Measurements from ENCODE around the gene STMN1. TPM values are rescaled to one million over a fixed set of nuclear protein-coding genes. Genes with fewer than 3 reads are reported as not detected.

STMN1 gene
- total RNA-seq, 1 experiment from 2014 or later: 368 TPM

DNA sequence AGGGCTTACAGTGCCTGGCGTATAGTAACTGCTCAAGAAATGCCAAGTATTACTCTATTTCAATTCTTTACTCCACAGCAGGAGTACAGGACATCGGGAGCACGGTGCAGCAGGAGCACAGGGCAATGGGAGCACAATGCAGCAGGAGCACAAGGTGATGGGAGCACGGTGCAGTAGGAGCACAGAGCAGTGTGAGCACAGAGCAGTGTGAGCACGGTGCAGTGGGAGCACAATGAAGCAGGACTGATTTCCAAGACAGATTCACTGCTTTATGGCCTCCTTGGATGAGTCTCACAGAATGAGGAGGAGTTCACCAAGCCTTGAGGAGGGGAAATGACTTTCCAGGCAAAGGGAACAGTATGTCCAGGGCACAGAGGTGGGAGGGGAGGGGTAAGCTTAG lies 25.7 kb downstream of the STMN1 start (continued):
- TF ChIP-seq SRF (IDR thresholded peaks at IDR 0.05; ENCODE audit: low read depth) (no peak), RAD21 (IDR thresholded peaks at IDR 0.05; ENCODE audit: low read depth) (no peak), EZH2 (IDR thresholded peaks at IDR 0.05) (no peak), SP1 (IDR thresholded peaks at IDR 0.05; ENCODE audit: low read depth) (no peak)

DNA sequence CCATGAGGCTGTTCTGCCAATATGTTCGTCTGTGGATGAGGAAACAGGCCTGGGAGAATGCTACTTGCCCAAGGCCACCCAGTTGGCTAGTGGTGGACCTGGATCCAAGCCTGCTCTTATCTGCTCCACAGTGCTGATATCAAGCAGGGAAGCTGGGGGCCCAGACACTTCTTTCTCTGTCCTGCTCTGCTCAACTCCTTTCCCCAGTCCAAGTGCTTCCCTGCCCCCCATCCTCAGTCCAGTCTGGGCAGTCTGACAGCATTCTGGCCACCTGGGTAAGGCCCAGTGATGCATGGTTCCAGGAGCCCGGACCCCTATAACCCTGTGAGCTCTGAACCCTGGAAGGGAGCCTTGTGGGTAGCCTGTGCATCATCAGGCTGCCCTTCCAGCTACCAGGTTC lies 26.5 kb downstream of the STMN1 start:
- H3K27me3 ChIP-seq (ENCODE audit: insufficient read depth, low read length): no peaks in the 10 kb centered on the region
- no peaks in the 10 kb centered on the region for H3K9me3 ChIP-seq (ENCODE audit: control insufficient read depth in 1 of 2, insufficient read depth in 1 of 2, low read depth in 1 of 2, low read length in 2 of 2)
- no peak overlapping the region for H3K27ac ChIP-seq (ENCODE audit: low read depth, low read length)
- H3K9ac ChIP-seq (ENCODE audit: low read length): no peak overlapping the region
- H3K79me2 ChIP-seq (ENCODE audit: insufficient read depth, low read length): peaks cover 4% of the 10 kb centered on the region; the same call in 1 of the 2 replicates
- H4K20me1 ChIP-seq (ENCODE audit: insufficient read depth): no peaks in the 10 kb centered on the region
- no peaks in the 10 kb centered on the region for H3K9me2 ChIP-seq (ENCODE audit: insufficient read depth)
- intact Hi-C loops (cut with micrococcal nuclease): no loop called here
- POLR2A ChIA-PET: no interaction called here
- no peak for DNase-seq (ENCODE audit: low read depth, low spot score)
- H3K4me1 ChIP-seq (ENCODE audit: control insufficient read depth in 1 of 2, insufficient read depth in 2 of 2, low read length in 2 of 2): peaks cover 8 to 27% of the 10 kb centered on the region in 2 experiments
- H3K4me2 ChIP-seq (ENCODE audit: low read length): no peak overlapping the region
- no peak for TF ChIP-seq POLR2AphosphoS5 (IDR thresholded peaks at IDR 0.05; ENCODE audit: low read depth, low read length)
- no peak for TF ChIP-seq TCF7L2 (IDR thresholded peaks at IDR 0.05; ENCODE audit: borderline replicate concordance, extremely low read depth, insufficient read depth, insufficient read length)
- TF ChIP-seq, protein P1, sequence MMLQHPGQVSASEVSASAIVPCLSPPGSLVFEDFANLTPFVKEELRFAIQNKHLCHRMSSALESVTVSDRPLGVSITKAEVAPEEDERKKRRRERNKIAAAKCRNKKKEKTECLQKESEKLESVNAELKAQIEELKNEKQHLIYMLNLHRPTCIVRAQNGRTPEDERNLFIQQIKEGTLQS (IDR thresholded peaks at IDR 0.05): no peak
- no peak overlapping the region for H2AFZ ChIP-seq (ENCODE audit: low read depth, low read length, poor library complexity, severe bottlenecking)
- ATAC-seq: no peak
- CTCF ChIA-PET: no interaction called here
- RAD21 ChIA-PET (ENCODE audit: low non-redundant PET in 1 of 2, low total read pairs in 2 of 2, uncharacterized antibody in 2 of 2, unreplicated experiment in 2 of 2): no interaction called here
- no TSS peak for BruUV-seq (replicated peaks)
- no peak overlapping the region for H3K4me3 ChIP-seq (replicated peaks in 1 of 2; ENCODE audit: low read depth in 1 of 2, low read length in 2 of 2)
- no peaks in the 10 kb centered on the region for H3K36me3 ChIP-seq (ENCODE audit: control insufficient read depth in 1 of 2, insufficient read depth in 2 of 2, low read length in 2 of 2)

DNA sequence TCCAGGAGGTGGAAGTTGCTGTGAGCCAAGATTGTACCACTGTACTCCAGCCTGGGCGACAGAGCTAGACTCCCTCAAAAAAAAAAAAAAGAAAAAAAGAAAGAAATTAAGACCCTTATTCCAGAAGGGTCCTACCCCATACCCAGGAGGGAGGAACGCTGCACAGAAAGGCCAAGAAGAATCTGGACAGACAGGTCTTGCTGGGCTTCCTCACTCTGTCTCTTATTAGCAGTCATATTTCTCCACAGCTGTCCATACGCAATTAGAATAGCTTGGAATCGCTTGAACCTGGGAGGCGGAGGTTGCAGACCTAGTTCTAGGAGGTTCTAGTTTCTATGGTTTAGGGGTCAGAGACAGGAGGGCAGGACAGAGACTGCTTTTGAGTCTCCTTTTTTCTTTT lies 27.5 kb downstream of the STMN1 start:
- Histone ChIP-seq H3K9me2 (ENCODE audit: insufficient read depth) (no peaks in the 10 kb centered on the region), H3K27ac (ENCODE audit: low read depth, low read length) (no peak overlapping the region), H3K27me3 (ENCODE audit: insufficient read depth, low read length) (no peaks in the 10 kb centered on the region), H3K4me1 (ENCODE audit: control insufficient read depth in 1 of 2, insufficient read depth in 2 of 2, low read length in 2 of 2) (peaks cover 13 to 37% of the 10 kb centered on the region in 2 experiments), H3K9me3 (ENCODE audit: control insufficient read depth in 1 of 2, insufficient read depth in 1 of 2, low read depth in 1 of 2, low read length in 2 of 2) (no peaks in the 10 kb centered on the region), H4K20me1 (ENCODE audit: insufficient read depth) (no peaks in the 10 kb centered on the region), H3K9ac (ENCODE audit: low read length) (no peak overlapping the region), H3K36me3 (ENCODE audit: control insufficient read depth in 1 of 2, insufficient read depth in 2 of 2, low read length in 2 of 2) (no peaks in the 10 kb centered on the region), H3K79me2 (ENCODE audit: insufficient read depth, low read length) (peaks cover 10% of the 10 kb centered on the region; the same call in 1 of the 2 replicates), H2AFZ (ENCODE audit: low read depth, low read length, poor library complexity, severe bottlenecking) (no peak overlapping the region), H3K4me2 (ENCODE audit: low read length) (no peak overlapping the region), H3K4me3 (replicated peaks in 1 of 2; ENCODE audit: low read depth in 1 of 2, low read length in 2 of 2) (no peak overlapping the region)
- BruUV-seq (replicated peaks): no TSS peak
- RAD21 ChIA-PET (ENCODE audit: low non-redundant PET in 1 of 2, low total read pairs in 2 of 2, uncharacterized antibody in 2 of 2, unreplicated experiment in 2 of 2): no interaction called here
- ATAC-seq: no peak
- POLR2A ChIA-PET: no interaction called here
- no peak for DNase-seq (ENCODE audit: low read depth, low spot score)
- CTCF ChIA-PET: no interaction called here
- TF ChIP-seq SRF (IDR thresholded peaks at IDR 0.05; ENCODE audit: low read depth) (no peak), CBX3 (IDR thresholded peaks at IDR 0.05; ENCODE audit: low read depth) (no peak), SP1 (IDR thresholded peaks at IDR 0.05; ENCODE audit: low read depth) (no peak)
- intact Hi-C loops (cut with micrococcal nuclease): no loop called here
